Measurements from ENCODE around the gene NCOR1.
"Not testable (repeated sequence)": the region's sequence is repeated elsewhere in the genome, so short reads cannot be mapped to it uniquely, and the experiment has no call there.

The NCOR1 gene

GRCh38 chr17:16145319-16145890 is 69.9 kb downstream of the NCOR1 start:
- DNase-seq: not testable (repeated sequence)

DNA sequence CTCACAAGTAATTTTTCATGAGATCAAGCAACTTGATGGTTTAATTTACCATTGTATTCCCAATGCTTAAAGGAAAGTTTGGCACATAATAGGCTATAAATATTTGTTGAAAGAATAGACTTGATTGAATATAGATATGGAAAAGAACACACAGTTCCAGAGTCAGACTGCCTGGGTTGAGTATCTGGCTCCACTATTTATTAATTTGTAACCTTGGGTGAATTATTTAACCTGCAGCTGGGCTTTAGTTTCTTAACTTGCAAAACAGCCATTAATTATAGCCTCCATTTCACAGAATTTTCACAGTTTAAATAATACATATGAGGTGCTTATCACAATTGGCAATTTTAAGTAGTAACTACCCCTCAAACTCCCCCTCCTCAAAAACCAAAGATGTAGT is 73.6 kb downstream of the NCOR1 start:
- no peak for DNase-seq

- DNase-seq: no peak
Observed at GRCh38 chr17:16140854-16141253, 74.5 kb downstream of the NCOR1 start.

DNA sequence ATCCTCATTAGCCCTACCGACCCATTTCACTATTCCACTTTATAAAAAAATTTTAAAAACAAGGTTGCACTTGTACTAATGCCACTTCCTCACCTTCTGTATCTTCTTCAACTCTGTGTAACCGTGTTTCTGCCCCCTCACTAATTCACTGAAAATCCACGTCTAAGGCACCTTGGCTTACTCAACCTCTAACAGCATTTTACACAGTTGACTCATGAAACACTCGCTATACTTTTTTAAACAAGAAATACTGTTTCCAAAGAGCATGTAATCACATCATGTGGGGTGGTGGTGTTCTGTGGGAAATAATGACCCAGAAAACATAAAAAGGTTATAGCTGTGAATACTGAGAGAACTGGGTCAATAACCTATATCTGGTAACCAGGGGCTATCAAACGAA is 79.9 kb downstream of the NCOR1 start:
- no peak for DNase-seq

- no peak for DNase-seq
Observed at GRCh38 chr17:16131593-16131992, 83.7 kb downstream of the NCOR1 start.

- no peak for DNase-seq
Observed at GRCh38 chr17:16129441-16130205, 85.7 kb downstream of the NCOR1 start.

DNA sequence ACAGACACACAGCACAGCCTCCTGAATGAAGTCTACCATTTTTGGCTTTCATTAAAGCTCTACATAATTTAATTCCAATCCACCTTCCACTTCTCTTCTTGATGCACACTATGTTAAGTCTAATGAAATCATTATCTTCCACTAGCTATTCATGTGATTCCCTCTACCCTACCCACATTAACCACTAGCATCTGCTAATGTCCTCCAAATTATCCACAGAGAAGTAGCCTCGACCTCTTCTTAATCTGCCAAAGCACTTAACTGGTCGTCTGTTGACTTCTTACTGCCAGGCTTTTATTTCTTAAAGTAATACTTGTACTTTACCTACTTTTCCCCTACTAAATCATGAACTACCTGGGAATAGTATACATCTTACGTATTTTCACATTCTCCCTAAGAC is 91.8 kb downstream of the NCOR1 start:
- no peak for DNase-seq

DNA sequence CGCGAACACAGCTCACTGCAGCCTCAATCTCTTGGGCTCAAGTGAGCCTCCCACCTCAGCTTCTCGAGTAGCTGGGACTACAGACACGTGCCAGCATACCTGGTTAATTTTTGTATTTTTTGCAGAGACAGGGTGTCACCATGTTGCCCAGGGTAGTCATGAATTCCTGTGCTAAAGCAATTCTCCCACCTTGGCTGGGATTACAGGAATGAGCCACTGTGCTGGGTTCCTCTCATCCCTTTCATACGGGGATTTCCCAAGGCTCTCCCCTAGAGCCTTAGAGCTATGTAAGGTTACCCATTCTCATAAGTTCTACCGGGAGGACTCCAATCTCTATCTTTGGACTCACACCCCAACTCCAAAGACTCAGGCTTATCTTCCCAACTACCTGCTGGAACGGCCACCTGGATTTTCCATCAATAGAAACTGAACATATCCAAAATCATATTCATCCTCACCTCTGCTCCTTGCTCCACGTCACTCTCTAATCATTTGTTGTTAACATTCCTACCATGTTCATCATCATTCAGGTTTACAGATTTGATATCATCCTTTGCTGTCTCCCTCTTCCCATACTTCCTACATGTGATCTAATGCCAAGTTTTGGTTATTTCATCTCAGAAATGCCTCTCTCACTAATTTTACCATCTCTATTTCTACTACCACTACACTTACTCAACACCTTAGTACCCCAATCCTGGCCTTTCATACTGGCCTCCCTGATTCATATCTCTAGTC is 92.5 kb downstream of the NCOR1 start:
- no peak for DNase-seq

DNA sequence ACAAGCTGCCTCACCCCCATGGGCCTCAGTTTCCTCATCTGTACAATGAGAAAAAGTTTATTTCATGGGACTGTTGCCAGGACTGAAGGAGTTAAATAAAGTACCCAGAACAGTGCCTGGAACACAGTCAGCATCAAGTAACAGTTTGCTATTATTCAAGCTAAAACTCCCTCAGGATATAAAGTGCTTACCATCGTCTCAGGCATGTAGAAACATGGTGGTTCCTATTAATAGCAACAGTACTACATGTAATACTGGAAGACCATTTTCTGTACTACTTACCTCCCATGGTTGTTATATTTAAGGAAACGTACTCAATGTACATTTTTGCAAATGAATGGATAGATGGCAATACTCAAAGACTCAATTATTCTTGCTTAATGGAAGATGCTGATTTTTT is 93.4 kb downstream of the NCOR1 start:
- no peak for DNase-seq

DNA sequence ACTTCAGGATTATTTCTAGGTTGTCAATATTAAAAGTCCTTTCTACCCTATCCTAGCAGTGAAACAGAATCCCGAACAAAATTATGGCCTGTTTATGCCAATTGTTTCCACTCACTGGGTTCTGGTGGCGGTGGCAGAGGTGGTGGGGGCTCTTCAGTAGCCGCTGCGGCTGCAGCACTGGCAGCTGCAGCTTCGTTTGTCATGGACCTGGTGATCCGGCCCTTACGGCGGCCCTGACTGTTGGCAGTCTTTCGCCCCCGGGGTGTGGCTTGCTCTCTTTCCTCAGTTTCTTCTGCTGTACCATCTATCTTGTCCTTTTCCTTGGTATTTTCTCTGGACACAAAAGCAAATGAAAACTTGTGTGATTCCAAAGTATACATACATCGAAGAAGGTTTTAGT is 94.4 kb downstream of the NCOR1 start:
- DNase-seq: no peak

- DNase-seq: no peak
Observed at GRCh38 chr17:16117149-16117548, 98.2 kb downstream of the NCOR1 start.

DNA sequence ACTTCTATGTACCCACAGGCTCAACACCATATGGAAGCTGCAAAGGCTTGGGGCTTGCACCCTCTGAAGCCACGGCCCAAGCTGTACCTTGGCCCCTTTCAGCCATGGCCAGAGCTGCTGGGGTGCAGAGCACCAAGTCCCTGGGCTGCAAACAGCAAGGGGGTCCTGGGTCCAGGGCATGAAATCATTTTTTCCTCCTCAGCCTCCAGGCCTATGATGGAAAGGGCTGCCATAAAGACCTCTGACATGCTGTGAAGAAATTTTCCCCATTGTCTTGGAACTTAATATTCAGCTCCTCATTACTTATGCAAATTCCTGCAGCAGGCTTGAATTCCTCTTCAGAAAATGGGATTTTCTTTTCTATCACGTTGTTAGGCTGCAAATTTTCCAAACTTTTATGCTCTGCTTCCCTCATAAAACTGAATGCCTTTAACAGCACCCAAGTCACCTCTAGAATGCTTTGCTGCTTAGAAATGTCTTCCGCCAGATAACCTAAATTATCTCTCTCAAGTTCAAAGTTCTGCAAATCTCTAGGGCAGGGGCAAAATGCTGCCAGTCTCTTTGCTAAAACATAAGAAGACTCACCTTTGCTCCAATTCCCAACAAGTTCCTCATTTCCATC is 100.1 kb downstream of the NCOR1 start:
- not testable (repeated sequence) for DNase-seq

GRCh38 chr17:16108871-16109270 is 106.5 kb downstream of the NCOR1 start:
- no peak for DNase-seq

- DNase-seq: no peak
Observed at GRCh38 chr17:16108386-16108785, 106.9 kb downstream of the NCOR1 start.

- DNase-seq: no peak
Observed at GRCh38 chr17:16107165-16107770, 108.1 kb downstream of the NCOR1 start.

- DNase-seq: no peak
Observed at GRCh38 chr17:16106161-16106891, 109.0 kb downstream of the NCOR1 start.

- DNase-seq: no peak
Observed at GRCh38 chr17:16104189-16104588, 111.1 kb downstream of the NCOR1 start.

DNA sequence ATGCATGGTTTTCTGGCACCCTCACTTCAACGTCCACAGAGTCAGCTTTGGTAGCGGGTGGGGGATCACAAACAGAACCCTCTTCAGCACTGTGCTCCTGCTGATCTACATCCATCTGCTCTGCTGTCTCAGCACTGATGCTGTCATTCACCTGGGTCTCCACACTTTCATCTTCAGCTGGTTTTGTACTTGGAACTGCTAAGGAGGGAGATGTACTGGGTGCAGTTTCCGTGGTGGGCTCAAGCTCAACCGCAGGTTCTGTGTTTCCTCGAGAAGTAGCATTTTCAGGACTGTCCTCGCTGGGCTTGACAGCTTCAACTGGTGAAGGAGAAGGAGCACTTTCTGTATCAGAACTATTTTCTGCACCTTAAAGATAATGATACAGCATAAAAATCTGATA is 113.9 kb downstream of the NCOR1 start:
- no peak for DNase-seq

DNA sequence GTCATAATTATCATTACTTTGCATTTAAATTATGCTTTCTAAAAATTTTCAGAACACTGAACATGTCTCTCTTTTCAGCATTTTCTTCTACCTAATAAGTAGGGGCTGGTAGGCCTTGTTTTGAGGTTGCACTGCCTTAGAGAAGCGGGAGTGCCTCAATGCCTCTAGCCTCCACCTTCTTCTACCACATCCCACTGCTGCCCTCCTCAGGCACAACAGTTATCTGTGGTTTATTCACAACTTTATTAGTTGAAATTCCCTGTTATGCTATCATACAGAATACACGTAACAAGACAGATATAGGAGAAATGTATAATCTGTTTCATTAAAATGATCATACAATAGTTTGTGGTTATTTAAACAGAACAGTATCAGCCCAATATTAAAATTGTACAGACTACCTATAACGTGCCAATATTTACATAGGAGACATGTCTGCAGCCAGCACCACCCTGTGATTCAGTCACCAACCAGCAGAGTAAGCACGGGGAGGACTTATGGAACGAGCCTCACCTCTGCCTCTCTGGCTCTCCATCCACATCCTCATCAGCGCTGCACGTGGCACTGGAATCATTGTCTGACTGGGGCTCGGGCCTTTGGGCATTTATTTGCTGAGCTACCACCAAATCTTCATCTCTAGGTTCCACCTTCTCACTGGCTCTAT is 114.5 kb downstream of the NCOR1 start:
- DNase-seq: no peak

DNA sequence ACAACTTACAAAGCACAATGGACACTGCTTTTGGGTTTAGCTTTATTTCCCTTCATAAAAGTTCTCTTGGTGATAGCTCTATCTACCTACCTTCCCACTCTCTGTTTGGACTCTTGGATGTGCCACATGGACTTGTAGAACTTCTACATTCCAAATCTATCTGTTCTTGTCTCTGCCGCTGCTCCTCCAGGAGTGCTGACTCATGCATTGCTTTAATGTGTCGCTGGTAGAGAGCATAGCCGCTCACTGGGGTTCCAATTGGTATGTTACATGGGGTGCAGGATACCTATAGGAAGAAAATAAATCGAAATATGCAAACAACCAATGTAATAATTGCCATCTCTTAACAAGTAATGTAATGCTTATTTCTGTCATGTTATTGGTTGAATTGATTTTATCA is 123.6 kb downstream of the NCOR1 start:
- DNase-seq: no peak

DNA sequence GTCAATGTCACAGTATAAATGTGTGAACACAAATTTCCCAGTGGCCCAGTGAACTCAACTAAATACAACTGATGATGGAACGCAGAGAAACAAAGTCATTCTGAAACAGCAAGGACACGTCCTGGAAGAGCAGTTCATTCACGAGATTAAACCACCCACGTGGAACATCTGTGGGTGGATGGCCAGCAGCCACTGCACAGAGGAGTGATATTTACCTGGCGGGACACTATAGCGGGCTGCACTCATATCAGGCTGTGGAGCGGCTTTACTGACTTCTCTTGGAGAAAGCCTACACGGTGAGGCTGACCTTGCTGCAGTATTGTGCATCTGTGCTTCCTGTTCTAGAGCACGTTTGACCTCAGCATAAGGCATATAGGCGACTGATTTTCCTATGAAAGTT is 128.4 kb downstream of the NCOR1 start:
- DNase-seq: no peak

Data from DMS 273 treated with DMSO at 0.1 percent for 48 hours (cell line).